GM12878 (cell line): ENCODE data around the gene ASXL2. TPM values are rescaled to one million over a fixed set of nuclear protein-coding genes. Genes with fewer than 3 reads are reported as not detected.
"Not testable (repeated sequence)": the region's sequence is repeated elsewhere in the genome, so short reads cannot be mapped to it uniquely, and the experiment has no call there.

Experiments
- ATAC-seq: fragments of 200-7000 bp; cut with Tn5 transposase; 3 replicates; pipeline ENCODE4 v1.9.1; 2020; ENCODE audit warnings: mild to moderate bottlenecking, moderate library complexity
- BruUV-seq: library from RNA; stranded (reverse); fragments of 400-500 nt; replicated peaks from 2 replicates; lab custom pipeline; 2021; lab: Mats Ljungman, UMichigan
- CTCF ChIA-PET: fragments of 300-600 bp; sonication (Branson Sonifier 250); formaldehyde crosslinking; extraction: SDS; loops from one replicate; lab custom pipeline; 2021; ENCODE audit warnings: inconsistent platforms; lab: Yijun Ruan, JAX
- POLR2A ChIA-PET: fragments of 350-600 bp; formaldehyde crosslinking; extraction: SDS; loops from one replicate; lab custom pipeline; 2021; ENCODE audit warnings: inconsistent platforms; lab: Charles Lee
- RAD21 ChIA-PET: fragments of 300-600 bp; sonication (Branson Sonifier 250); formaldehyde crosslinking; loops from one replicate; lab custom pipeline; 2023; ENCODE audit warnings: antibody characterized with exemption; ENCODE audit not compliant: unreplicated experiment; lab: Charles Lee
- SMC1A ChIA-PET: fragments of 300-600 bp; sonication (Branson Sonifier 250); formaldehyde crosslinking; loops from one replicate; lab custom pipeline; 2023; ENCODE audit not compliant: unreplicated experiment, uncharacterized antibody; lab: Charles Lee
- DNase-seq: peaks from one replicate; pipeline ENCODE4 v3.0.0-alpha.2; 2011; ENCODE audit warnings: low read depth, low spot score
- FAIRE-seq: peaks from 3 replicates; lab custom pipeline; 2011; peaks lifted over from hg19 to GRCh38; lab: Jason Lieb, UNC
- H2AFZ ChIP-seq: 2 replicates; pipeline ENCODE4 v1.6.0; 2011; ENCODE audit warnings: low read depth, low read length, control low read depth; ENCODE audit not compliant: control insufficient read depth
- H3K27ac ChIP-seq: 2 replicates; pipeline ENCODE4 v1.5.1; 2011; ENCODE audit warnings: control low read depth; ENCODE audit not compliant: control insufficient read depth, insufficient read depth
- H3K27me3 ChIP-seq, 2 experiments: replicated peaks in 1 of 2; 2 replicates each; pipeline versions ENCODE4 v1.6.0 to v1.6.1; 2011; ENCODE audit warnings: low read length in 1 of 2; ENCODE audit not compliant: control insufficient read depth in 2 of 2, insufficient read depth in 2 of 2
- H3K36me3 ChIP-seq, 2 experiments: 2 replicates each; pipeline ENCODE4 v1.5.1; 2011; ENCODE audit warnings: low read length in 1 of 2; ENCODE audit not compliant: control insufficient read depth in 2 of 2, insufficient read depth in 2 of 2
- H3K4me1 ChIP-seq: 2 replicates; pipeline ENCODE4 v1.6.1; 2011; ENCODE audit warnings: mild to moderate bottlenecking, low read length, moderate library complexity, mixed read lengths; ENCODE audit not compliant: control insufficient read depth, insufficient read depth
- H3K4me2 ChIP-seq: 2 replicates; pipeline ENCODE4 v1.6.0; 2011; ENCODE audit warnings: control low read depth; ENCODE audit not compliant: control insufficient read depth, insufficient read depth
- H3K4me3 ChIP-seq: fragments of 200-600 bp; sonication (generic); 2 replicates; pipeline ENCODE4 v1.5.1; 2016
- H3K79me2 ChIP-seq: 2 replicates; pipeline ENCODE4 v1.6.0; 2011; ENCODE audit warnings: low read length; ENCODE audit not compliant: control insufficient read depth, insufficient read depth
- H3K9ac ChIP-seq: 2 replicates; pipeline ENCODE4 v1.8.0; 2011; ENCODE audit warnings: low read length, control low read depth, mixed read lengths; ENCODE audit not compliant: control insufficient read depth, insufficient read depth
- H3K9me3 ChIP-seq: replicated peaks from 3 replicates; pipeline ENCODE4 v1.5.1; 2011; ENCODE audit warnings: mild to moderate bottlenecking, low read length; ENCODE audit not compliant: control insufficient read depth, insufficient read depth
- H4K20me1 ChIP-seq: 2 replicates; pipeline ENCODE4 v1.6.0; 2011; ENCODE audit not compliant: control insufficient read depth, insufficient read depth
- CREM ChIP-seq: IDR thresholded peaks from 2 replicates; pipeline ENCODE4 v1.6.1; 2014; ENCODE audit warnings: antibody characterized with exemption, low read depth
- EP300 ChIP-seq, 2 experiments: fragments of 150-350 bp in 1 of 2; IDR thresholded peaks; 2 replicates each; pipeline ENCODE4 v1.6.1; 2011 to 2012; ENCODE audit warnings: low read depth in 2 of 2, low read length in 2 of 2, borderline replicate concordance in 1 of 2, improper control_type of control experiment in 1 of 2, inconsistent platforms in 1 of 2; ENCODE audit not compliant: control insufficient read depth in 1 of 2
- GABPA ChIP-seq: IDR thresholded peaks from 2 replicates; pipeline ENCODE4 v1.6.1; 2014; ENCODE audit warnings: antibody characterized with exemption, low read depth, mild to moderate bottlenecking, inconsistent platforms
- HCFC1 ChIP-seq: fragments of 150-350 bp; IDR thresholded peaks from 2 replicates; pipeline ENCODE4 v1.6.1; 2014; ENCODE audit warnings: low read length
- RAD21 ChIP-seq: IDR thresholded peaks from 2 replicates; pipeline ENCODE4 v1.6.1; 2011; ENCODE audit warnings: mild to moderate bottlenecking, low read depth, low read length, moderate library complexity; ENCODE audit not compliant: insufficient read depth
- SIX5 ChIP-seq: IDR thresholded peaks from 2 replicates; pipeline ENCODE4 v1.6.1; 2011; ENCODE audit warnings: mild to moderate bottlenecking, low read depth, low read length, moderate library complexity; ENCODE audit not compliant: severe bottlenecking
- YY1 ChIP-seq: IDR thresholded peaks from 2 replicates; pipeline ENCODE4 v1.6.1; 2011; ENCODE audit warnings: low read depth, mild to moderate bottlenecking, low read length
- ZBED1 ChIP-seq: IDR thresholded peaks from 2 replicates; pipeline ENCODE4 v1.6.1; 2016; ENCODE audit warnings: borderline replicate concordance
- ZNF687 ChIP-seq: fragments of 450-650 bp; IDR thresholded peaks from 2 replicates; pipeline ENCODE4 v1.6.1; 2017; ENCODE audit warnings: mild to moderate bottlenecking, moderate library complexity
- ZZZ3 ChIP-seq: IDR thresholded peaks from 2 replicates; pipeline ENCODE4 v1.6.1; 2011; ENCODE audit warnings: low read depth; ENCODE audit not compliant: control insufficient read depth, insufficient read length
- WGBS: methylation state at CpG from one replicate; pipeline ENCODE4 v1.1.6; 2016; ENCODE audit warnings: low lambda C conversion rate; ENCODE audit not compliant: insufficient replicate concordance, insufficient coverage; ENCODE audit errors: missing lambda C conversion rate; 5-methylcytosine and 5-hydroxymethylcytosine counted together
- in situ Hi-C: fragments of 300-500 bp; cut with MboI; formaldehyde crosslinking; loops from 9 replicates; pipeline ENCODE4 v1.14.3; 2018; ENCODE audit warnings: mixed read lengths
- intact Hi-C: fragments of 100-400 bp; cut with micrococcal nuclease; formaldehyde crosslinking; loops from one replicate; pipeline ENCODE4 v1.14.2; 2022; ENCODE audit not compliant: unreplicated experiment
- polyA plus RNA-seq, 11 experiments: library from polyadenylated mRNA; depleted of rRNA in 4 of 11; unstranded in 6 of 11; stranded (reverse) in 5 of 11; fragments of >200 nt; fragmentation: Nextera tagmentation in 4 of 11; fragmentation: Illumina TruSeq in 1 of 11; extraction: Ambion mirVana in 4 of 11; extraction: Trizol in 1 of 11; gene quantifications; 1 replicate in 1 of 11; 2 replicates in 10 of 11; pipeline versions ENCODE4 v1.2.1 to v1.2.3, GENCODE V29; 2011 to 2016; ENCODE audit warnings: inconsistent platforms in 2 of 11, missing spikeins in 2 of 11, low read depth in 1 of 11
- total RNA-seq, 4 experiments: library from RNA; depleted of rRNA in 3 of 4; stranded (reverse); fragments of >200 nt in 3 of 4; fragmentation: Illumina TruSeq in 1 of 4; extraction: Trizol in 1 of 4; gene quantifications; 2 replicates each; pipeline versions ENCODE4 v1.2.1 to v1.2.3, GENCODE V29; 2013 to 2021
- TF ChIP-seq, protein P1 (sequence below), 3 experiments: IDR thresholded peaks in 2 of 3; conservative IDR thresholded peaks in 1 of 3; 2 replicates each; pipeline ENCODE4 v1.5.1; 2011; ENCODE audit warnings: low read depth in 3 of 3, low read length in 3 of 3, mild to moderate bottlenecking in 3 of 3, control low read depth in 2 of 3, moderate library complexity in 2 of 3, inconsistent platforms in 1 of 3, mixed read lengths in 1 of 3; ENCODE audit not compliant: control insufficient read depth in 2 of 3, insufficient read depth in 1 of 3; ENCODE audit errors: extremely low read depth in 1 of 3
- TF ChIP-seq, protein P2 (sequence below): fragments of 450-650 bp; IDR thresholded peaks from 2 replicates; pipeline ENCODE4 v1.6.1; 2018; ENCODE audit warnings: borderline replicate concordance, mild to moderate bottlenecking; ENCODE audit not compliant: partially characterized antibody

The ASXL2 gene
- total and polyA plus RNA-seq, 10 of the 15 experiments (the other 5 are each of a cell fraction or from before 2014, with no cell fraction given), result 1.3 to 17.7 (median 5.5) TPM

DNA sequence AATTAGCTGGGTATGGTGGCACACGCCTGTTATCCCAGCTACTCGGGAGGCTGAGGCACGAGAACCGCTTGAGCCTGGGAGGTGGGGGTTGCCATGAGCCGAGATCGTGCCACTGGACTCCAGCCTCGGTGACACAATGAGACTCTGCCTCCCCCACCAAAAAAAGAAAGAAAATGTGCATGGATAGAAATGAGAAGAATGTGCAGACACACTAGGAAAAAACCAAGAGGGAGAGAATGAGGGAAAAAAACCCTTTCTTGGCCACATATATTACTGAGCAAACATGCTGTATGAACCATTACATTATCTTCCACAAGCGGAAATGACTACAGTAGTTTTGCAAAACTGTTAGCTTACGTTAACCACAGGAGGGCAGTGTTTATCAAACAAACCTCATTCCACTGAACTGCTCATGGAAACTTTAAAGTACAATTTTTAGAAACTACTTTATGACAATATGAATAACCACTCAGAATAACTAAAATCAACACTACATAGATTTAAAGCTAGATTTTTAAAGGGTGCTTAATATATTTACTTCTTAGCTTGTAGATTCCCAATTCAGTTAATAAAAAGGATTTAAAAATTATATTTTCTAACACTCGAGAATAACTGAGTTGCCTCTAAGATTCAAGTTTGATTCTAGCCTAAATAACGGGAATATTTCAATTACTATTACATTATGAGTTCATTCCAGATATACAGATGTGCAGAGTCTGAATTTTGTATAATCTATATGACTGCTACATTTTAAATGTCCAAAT, 26.4 kb downstream of the ASXL2 start (continued):
- TF ChIP-seq, protein P1, sequence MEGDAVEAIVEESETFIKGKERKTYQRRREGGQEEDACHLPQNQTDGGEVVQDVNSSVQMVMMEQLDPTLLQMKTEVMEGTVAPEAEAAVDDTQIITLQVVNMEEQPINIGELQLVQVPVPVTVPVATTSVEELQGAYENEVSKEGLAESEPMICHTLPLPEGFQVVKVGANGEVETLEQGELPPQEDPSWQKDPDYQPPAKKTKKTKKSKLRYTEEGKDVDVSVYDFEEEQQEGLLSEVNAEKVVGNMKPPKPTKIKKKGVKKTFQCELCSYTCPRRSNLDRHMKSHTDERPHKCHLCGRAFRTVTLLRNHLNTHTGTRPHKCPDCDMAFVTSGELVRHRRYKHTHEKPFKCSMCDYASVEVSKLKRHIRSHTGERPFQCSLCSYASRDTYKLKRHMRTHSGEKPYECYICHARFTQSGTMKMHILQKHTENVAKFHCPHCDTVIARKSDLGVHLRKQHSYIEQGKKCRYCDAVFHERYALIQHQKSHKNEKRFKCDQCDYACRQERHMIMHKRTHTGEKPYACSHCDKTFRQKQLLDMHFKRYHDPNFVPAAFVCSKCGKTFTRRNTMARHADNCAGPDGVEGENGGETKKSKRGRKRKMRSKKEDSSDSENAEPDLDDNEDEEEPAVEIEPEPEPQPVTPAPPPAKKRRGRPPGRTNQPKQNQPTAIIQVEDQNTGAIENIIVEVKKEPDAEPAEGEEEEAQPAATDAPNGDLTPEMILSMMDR (IDR thresholded peaks at IDR 0.05 in 2 of 3, conservative IDR thresholded peaks at IDR 0.05 in 1 of 3; ENCODE audit: control insufficient read depth in 2 of 3, extremely low read depth in 1 of 3, insufficient read depth in 1 of 3, low read depth in 3 of 3, low read length in 3 of 3), result peak; percentile 46 to 79 (median 70); a peak in 5 of 6 replicates
- no peak for TF ChIP-seq ZZZ3
- TF ChIP-seq EP300 (IDR thresholded peaks at IDR 0.05; ENCODE audit: borderline replicate concordance in 1 of 2, control insufficient read depth in 1 of 2, low read depth in 2 of 2, low read length in 2 of 2), result peak in 1 of 2 experiments; percentile 60; a peak in 2 of 4 replicates
- TF ChIP-seq ZBED1, result no peak
- no peak for TF ChIP-seq HCFC1
- TF ChIP-seq, protein P2, sequence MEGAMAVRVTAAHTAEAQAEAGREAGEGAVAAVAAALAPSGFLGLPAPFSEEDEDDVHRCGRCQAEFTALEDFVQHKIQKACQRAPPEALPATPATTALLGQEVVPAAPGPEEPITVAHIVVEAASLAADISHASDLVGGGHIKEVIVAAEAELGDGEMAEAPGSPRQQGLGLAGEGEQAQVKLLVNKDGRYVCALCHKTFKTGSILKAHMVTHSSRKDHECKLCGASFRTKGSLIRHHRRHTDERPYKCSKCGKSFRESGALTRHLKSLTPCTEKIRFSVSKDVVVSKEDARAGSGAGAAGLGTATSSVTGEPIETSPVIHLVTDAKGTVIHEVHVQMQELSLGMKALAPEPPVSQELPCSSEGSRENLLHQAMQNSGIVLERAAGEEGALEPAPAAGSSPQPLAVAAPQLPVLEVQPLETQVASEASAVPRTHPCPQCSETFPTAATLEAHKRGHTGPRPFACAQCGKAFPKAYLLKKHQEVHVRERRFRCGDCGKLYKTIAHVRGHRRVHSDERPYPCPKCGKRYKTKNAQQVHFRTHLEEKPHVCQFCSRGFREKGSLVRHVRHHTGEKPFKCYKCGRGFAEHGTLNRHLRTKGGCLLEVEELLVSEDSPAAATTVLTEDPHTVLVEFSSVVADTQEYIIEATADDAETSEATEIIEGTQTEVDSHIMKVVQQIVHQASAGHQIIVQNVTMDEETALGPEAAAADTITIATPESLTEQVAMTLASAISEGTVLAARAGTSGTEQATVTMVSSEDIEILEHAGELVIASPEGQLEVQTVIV, result no peak
- no peak for TF ChIP-seq SIX5
- peak; percentile 19; the same call in 1 of the 2 replicates for TF ChIP-seq GABPA
- TF ChIP-seq RAD21, result peak; percentile 69
- no peak for TF ChIP-seq YY1
- TF ChIP-seq CREM, result peak; percentile 30; the same call in 1 of the 2 replicates
- no peak for TF ChIP-seq ZNF687
- TF ChIP-seq, all 136 proteins: peak for 19

DNA sequence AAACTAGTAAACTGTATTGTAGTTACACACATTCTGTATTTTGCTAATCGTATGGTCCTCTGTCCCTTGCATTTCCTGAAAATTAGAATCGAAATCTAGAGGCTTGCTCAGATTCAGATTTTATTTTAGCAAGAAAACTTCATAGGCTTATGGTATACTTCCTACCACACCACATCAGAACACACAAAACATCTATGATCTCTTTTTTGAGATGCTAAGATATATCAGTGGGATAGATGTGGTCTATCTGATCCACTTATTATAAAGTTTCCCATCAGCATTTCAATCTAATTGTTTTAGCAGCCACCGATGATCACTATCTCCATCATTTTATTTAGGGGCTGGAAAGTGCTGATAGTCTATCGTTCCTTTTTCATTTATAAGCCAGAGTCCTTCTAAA, 27.9 kb downstream of the ASXL2 start:
- intact Hi-C loops (loop anchor here (5.0 kb wide), 1 partner anchor 297 kb away; no protein-coding TSS in a partner anchor), in situ Hi-C loops (loop anchor here (10.0 kb wide), 1 partner anchor 294 kb away; no protein-coding TSS in a partner anchor)
- H4K20me1 ChIP-seq, H3K27ac ChIP-seq, DNase-seq, H3K4me3 ChIP-seq, H3K4me1 ChIP-seq, POLR2A ChIA-PET, H2AFZ ChIP-seq, H3K4me2 ChIP-seq, H3K9ac ChIP-seq, RAD21 ChIA-PET, H3K36me3 ChIP-seq, H3K9me3 ChIP-seq, BruUV-seq, FAIRE-seq, ATAC-seq, H3K79me2 ChIP-seq, H3K27me3 ChIP-seq: not testable (repeated sequence)
- ChIA-PET SMC1A (interaction anchor here (1.0 to 2.9 kb wide), 3 partner anchors 60 to 141 kb away, joined by 3 to 13 read pairs (median 5); no protein-coding TSS in a partner anchor), CTCF (interaction anchor here (1.9 to 5.4 kb wide), 8 partner anchors 12 to 243 kb away, joined by 10 to 58 read pairs (median 22); no protein-coding TSS in a partner anchor)
- WGBS, result 86% methylated on average over 4 of the region's 4 CpGs
